ENCODE results near the gene SPIC. TPM values are rescaled to one million over a fixed set of nuclear protein-coding genes. Genes with fewer than 3 reads are reported as not detected.

The SPIC gene
- polyA plus RNA-seq, 1 donor from 2014 or later = not detected

DNA sequence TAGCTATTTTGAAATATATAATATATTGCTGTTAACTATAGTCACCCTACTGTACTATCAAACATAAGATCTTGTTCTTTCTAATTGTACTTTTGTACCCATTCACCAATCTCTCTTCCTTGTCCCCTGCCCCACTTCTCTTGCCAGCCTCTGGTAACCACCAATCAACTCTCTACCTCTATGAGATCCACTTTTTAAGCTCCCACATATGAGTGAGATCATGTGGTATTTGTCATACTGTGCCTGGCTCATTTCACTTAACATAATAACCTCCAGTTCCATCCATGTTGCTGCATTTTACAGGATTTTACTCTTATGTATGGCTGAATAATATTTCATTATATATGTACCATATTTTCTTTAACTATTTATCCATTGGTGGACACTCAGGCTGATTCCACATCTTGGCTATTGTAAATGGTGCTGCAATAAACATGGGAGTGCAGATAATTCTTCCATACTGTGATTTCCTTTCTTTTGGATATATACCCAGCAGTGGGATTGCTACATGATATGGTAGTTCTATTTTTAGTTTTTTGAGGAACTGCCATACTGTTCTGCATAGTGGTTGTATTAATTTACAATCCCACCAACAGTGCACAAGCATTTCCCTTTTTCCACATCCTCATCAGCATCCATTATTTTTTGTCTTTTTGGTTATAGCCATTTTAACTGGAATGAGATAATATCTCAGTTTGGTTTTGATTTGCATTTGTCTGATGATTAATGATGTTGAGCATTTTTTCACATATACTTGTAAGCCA is 33.5 kb upstream of the SPIC start:
- Histone ChIP-seq H3K9me3 (ENCODE audit: low read length) (no peaks in the 10 kb centered on the region), H4K20me1 (ENCODE audit: insufficient read depth) (no peaks in the 10 kb centered on the region), H3K27me3 (ENCODE audit: insufficient read depth, low read depth, low read length) (no peaks in the 10 kb centered on the region), H2AFZ (ENCODE audit: low read depth, low read length) (no peak overlapping the region), H3K36me3 (ENCODE audit: insufficient read depth, low read length) (no peaks in the 10 kb centered on the region), H3K4me2 (ENCODE audit: low read length) (no peak overlapping the region), H3K9me2 (ENCODE audit: insufficient read depth, low read length) (no peaks in the 10 kb centered on the region), H3K27ac (ENCODE audit: low read length) (no peak overlapping the region), H3F3A (ENCODE audit: insufficient read depth, low read length, poor library complexity, severe bottlenecking) (no peaks in the 10 kb centered on the region), H3K79me2 (replicated peaks; ENCODE audit: insufficient read depth, low read length) (no peaks in the 10 kb centered on the region), H3K9ac (ENCODE audit: low read length) (no peak overlapping the region), H3K4me3 (ENCODE audit: low read length) (no peak overlapping the region)
- TF ChIP-seq, protein P1, sequence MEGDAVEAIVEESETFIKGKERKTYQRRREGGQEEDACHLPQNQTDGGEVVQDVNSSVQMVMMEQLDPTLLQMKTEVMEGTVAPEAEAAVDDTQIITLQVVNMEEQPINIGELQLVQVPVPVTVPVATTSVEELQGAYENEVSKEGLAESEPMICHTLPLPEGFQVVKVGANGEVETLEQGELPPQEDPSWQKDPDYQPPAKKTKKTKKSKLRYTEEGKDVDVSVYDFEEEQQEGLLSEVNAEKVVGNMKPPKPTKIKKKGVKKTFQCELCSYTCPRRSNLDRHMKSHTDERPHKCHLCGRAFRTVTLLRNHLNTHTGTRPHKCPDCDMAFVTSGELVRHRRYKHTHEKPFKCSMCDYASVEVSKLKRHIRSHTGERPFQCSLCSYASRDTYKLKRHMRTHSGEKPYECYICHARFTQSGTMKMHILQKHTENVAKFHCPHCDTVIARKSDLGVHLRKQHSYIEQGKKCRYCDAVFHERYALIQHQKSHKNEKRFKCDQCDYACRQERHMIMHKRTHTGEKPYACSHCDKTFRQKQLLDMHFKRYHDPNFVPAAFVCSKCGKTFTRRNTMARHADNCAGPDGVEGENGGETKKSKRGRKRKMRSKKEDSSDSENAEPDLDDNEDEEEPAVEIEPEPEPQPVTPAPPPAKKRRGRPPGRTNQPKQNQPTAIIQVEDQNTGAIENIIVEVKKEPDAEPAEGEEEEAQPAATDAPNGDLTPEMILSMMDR (IDR thresholded peaks at IDR 0.05; ENCODE audit: poor library complexity, severe bottlenecking) = no peak
- TF ChIP-seq EZH2 (IDR thresholded peaks at IDR 0.05; ENCODE audit: borderline replicate concordance, insufficient read depth, low read length, poor library complexity, severe bottlenecking) = no peak
- TF ChIP-seq, protein P2, sequence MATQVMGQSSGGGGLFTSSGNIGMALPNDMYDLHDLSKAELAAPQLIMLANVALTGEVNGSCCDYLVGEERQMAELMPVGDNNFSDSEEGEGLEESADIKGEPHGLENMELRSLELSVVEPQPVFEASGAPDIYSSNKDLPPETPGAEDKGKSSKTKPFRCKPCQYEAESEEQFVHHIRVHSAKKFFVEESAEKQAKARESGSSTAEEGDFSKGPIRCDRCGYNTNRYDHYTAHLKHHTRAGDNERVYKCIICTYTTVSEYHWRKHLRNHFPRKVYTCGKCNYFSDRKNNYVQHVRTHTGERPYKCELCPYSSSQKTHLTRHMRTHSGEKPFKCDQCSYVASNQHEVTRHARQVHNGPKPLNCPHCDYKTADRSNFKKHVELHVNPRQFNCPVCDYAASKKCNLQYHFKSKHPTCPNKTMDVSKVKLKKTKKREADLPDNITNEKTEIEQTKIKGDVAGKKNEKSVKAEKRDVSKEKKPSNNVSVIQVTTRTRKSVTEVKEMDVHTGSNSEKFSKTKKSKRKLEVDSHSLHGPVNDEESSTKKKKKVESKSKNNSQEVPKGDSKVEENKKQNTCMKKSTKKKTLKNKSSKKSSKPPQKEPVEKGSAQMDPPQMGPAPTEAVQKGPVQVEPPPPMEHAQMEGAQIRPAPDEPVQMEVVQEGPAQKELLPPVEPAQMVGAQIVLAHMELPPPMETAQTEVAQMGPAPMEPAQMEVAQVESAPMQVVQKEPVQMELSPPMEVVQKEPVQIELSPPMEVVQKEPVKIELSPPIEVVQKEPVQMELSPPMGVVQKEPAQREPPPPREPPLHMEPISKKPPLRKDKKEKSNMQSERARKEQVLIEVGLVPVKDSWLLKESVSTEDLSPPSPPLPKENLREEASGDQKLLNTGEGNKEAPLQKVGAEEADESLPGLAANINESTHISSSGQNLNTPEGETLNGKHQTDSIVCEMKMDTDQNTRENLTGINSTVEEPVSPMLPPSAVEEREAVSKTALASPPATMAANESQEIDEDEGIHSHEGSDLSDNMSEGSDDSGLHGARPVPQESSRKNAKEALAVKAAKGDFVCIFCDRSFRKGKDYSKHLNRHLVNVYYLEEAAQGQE (IDR thresholded peaks at IDR 0.05; ENCODE audit: borderline replicate concordance) = no peak
- TF ChIP-seq EP300 (conservative IDR thresholded peaks at IDR 0.05; ENCODE audit: poor library complexity, severe bottlenecking) = no peak
- no peak for TF ChIP-seq RAD21 (conservative IDR thresholded peaks at IDR 0.05)
- TF ChIP-seq MXI1 (conservative IDR thresholded peaks at IDR 0.05; ENCODE audit: poor library complexity, severe bottlenecking) = no peak
- no peak for TF ChIP-seq TAF1 (IDR thresholded peaks at IDR 0.05; ENCODE audit: low read depth)
- no peak for TF ChIP-seq SMC3 (conservative IDR thresholded peaks at IDR 0.05; ENCODE audit: poor library complexity)
- TF ChIP-seq POLR2AphosphoS5 (IDR thresholded peaks at IDR 0.05) = no peak

DNA sequence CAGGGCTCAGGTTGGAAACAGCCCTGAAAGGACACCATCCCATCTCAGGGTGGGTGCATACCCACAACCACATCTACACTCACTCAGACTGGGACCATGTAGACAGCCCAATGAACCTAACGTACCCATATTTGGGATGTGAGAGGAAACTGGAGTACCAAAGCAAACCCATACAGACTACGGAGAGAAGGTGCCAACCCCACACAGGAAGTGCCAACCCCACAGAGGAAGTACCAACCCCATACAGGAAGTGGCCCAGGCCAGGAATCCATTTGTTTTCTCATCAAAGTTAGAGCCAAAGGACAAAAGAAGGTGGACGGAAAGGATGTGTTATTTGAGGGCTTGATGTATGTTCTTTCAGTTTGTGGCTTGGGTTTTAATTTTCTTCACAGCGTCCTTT is 19.5 kb upstream of the SPIC start:
- no peak overlapping the region for H3K4me2 ChIP-seq (ENCODE audit: low read length)
- H3K4me3 ChIP-seq (ENCODE audit: low read length) = no peak overlapping the region
- no peaks in the 10 kb centered on the region for H3K36me3 ChIP-seq (ENCODE audit: insufficient read depth, low read length)
- H3K79me2 ChIP-seq (replicated peaks; ENCODE audit: insufficient read depth, low read length) = no peaks in the 10 kb centered on the region
- H3F3A ChIP-seq (ENCODE audit: insufficient read depth, low read length, poor library complexity, severe bottlenecking) = no peaks in the 10 kb centered on the region
- H3K9me3 ChIP-seq (ENCODE audit: low read length) = no peaks in the 10 kb centered on the region
- H2AFZ ChIP-seq (ENCODE audit: low read depth, low read length) = no peak overlapping the region
- no peak overlapping the region for H3K27ac ChIP-seq (ENCODE audit: low read length)
- no peak overlapping the region for H3K9ac ChIP-seq (ENCODE audit: low read length)
- TF ChIP-seq EZH2 (IDR thresholded peaks at IDR 0.05; ENCODE audit: borderline replicate concordance, insufficient read depth, low read length, poor library complexity, severe bottlenecking) (no peak), MXI1 (conservative IDR thresholded peaks at IDR 0.05; ENCODE audit: poor library complexity, severe bottlenecking) (no peak), EP300 (conservative IDR thresholded peaks at IDR 0.05; ENCODE audit: poor library complexity, severe bottlenecking) (no peak), RAD21 (conservative IDR thresholded peaks at IDR 0.05) (no peak), SMC3 (conservative IDR thresholded peaks at IDR 0.05; ENCODE audit: poor library complexity) (no peak), TAF1 (IDR thresholded peaks at IDR 0.05; ENCODE audit: low read depth) (no peak), POLR2AphosphoS5 (IDR thresholded peaks at IDR 0.05) (no peak)
- TF ChIP-seq, protein P2 (IDR thresholded peaks at IDR 0.05; ENCODE audit: borderline replicate concordance) = no peak
- TF ChIP-seq, protein P1 (IDR thresholded peaks at IDR 0.05; ENCODE audit: poor library complexity, severe bottlenecking) = no peak
- no peaks in the 10 kb centered on the region for H3K27me3 ChIP-seq (ENCODE audit: insufficient read depth, low read depth, low read length)
- H3K9me2 ChIP-seq (ENCODE audit: insufficient read depth, low read length) = no peaks in the 10 kb centered on the region
- no peaks in the 10 kb centered on the region for H4K20me1 ChIP-seq (ENCODE audit: insufficient read depth)
